ENCODE measurements around the gene CCNG2. TPM values are rescaled to one million over a fixed set of nuclear protein-coding genes. Genes with fewer than 3 reads are reported as not detected.

The CCNG2 gene
- total RNA-seq, 2 experiments from 2014 or later: 26.9 TPM

GRCh38 chr4:77203380-77204197 is 46.6 kb downstream of the CCNG2 start:
- Mint-ChIP-seq H3K4me1 (ENCODE audit: low read depth) (peaks cover 12% of the 10 kb centered on the region), H3K27me3 (ENCODE audit: low read depth) (peaks cover 6% of the 10 kb centered on the region), H3K9me3 (ENCODE audit: insufficient read depth) (no peaks in the 10 kb centered on the region), H3K36me3 (ENCODE audit: low read depth) (no peaks in the 10 kb centered on the region), H3K4me3 (no peak overlapping the region), H3K27ac (no peak overlapping the region)
- POLR2A ChIA-PET: interaction anchor here (0.8 to 1.4 kb wide), 3 partner anchors 46 to 151 kb away, joined by 4 to 6 read pairs (median 4); partner anchors contain the start of gene CCNI
- DNase-seq (peak; percentile 82), ATAC-seq (peak; percentile 80)
- CTCF ChIA-PET: interaction anchor here (0.6 to 10.0 kb wide), 64 partner anchors 10 to 1055 kb away, joined by 3 to 296 read pairs (median 4); partner anchors contain the start of genes CCNG2, CCNI, NUP54 and SHROOM3

- ATAC-seq (no peak), DNase-seq (no peak)
- Mint-ChIP-seq H3K27me3 (ENCODE audit: low read depth) (peaks cover 6% of the 10 kb centered on the region), H3K36me3 (ENCODE audit: low read depth) (no peaks in the 10 kb centered on the region), H3K9me3 (ENCODE audit: insufficient read depth) (no peaks in the 10 kb centered on the region), H3K4me3 (no peak overlapping the region), H3K27ac (no peak overlapping the region), H3K4me1 (ENCODE audit: low read depth) (peaks cover 12% of the 10 kb centered on the region)
- POLR2A ChIA-PET: no interaction called here
- CTCF ChIA-PET: interaction anchor here (0.7 to 10.0 kb wide), 16 partner anchors 10 to 238 kb away, joined by 3 to 296 read pairs (median 26); partner anchors contain the start of gene CCNG2
These were observed 47.6 kb downstream of the CCNG2 start for GRCh38 chr4:77204621-77205020.

- POLR2A ChIA-PET: no interaction called here
These were observed 52.0 kb downstream of the CCNG2 start for GRCh38 chr4:77209012-77209411.

GRCh38 chr4:77209936-77210335 is 52.9 kb downstream of the CCNG2 start:
- peaks cover 7% of the 10 kb centered on the region for H3K27me3 Mint-ChIP-seq (ENCODE audit: low read depth)
- no peaks in the 10 kb centered on the region for H3K4me1 Mint-ChIP-seq (ENCODE audit: low read depth)
- no peak overlapping the region for H3K4me3 Mint-ChIP-seq
- ChIA-PET CTCF (interaction anchor here (1.5 kb wide), 1 partner anchor 158 kb away, joined by 4 read pairs; no protein-coding TSS in a partner anchor), POLR2A (no interaction called here)
- no peaks in the 10 kb centered on the region for H3K9me3 Mint-ChIP-seq (ENCODE audit: insufficient read depth)
- H3K36me3 Mint-ChIP-seq (ENCODE audit: low read depth): no peaks in the 10 kb centered on the region
- H3K27ac Mint-ChIP-seq: no peak overlapping the region
- no peak for ATAC-seq
- DNase-seq: no peak

More at GRCh38 chr4:77209012-77209411, 52.0 kb downstream of the CCNG2 start:
- Mint-ChIP-seq H3K27ac (no peak overlapping the region), H3K36me3 (ENCODE audit: low read depth) (no peaks in the 10 kb centered on the region), H3K27me3 (ENCODE audit: low read depth) (peaks cover 9% of the 10 kb centered on the region), H3K9me3 (ENCODE audit: insufficient read depth) (no peaks in the 10 kb centered on the region), H3K4me3 (no peak overlapping the region), H3K4me1 (ENCODE audit: low read depth) (no peaks in the 10 kb centered on the region)
- ATAC-seq: no peak
- no peak for DNase-seq
- CTCF ChIA-PET: interaction anchor here (0.9 kb wide), 2 partner anchors 114 to 164 kb away, joined by 3 to 5 read pairs; no protein-coding TSS in a partner anchor

GRCh38 chr4:77215107-77215506 is 58.1 kb downstream of the CCNG2 start:
- H3K4me1 Mint-ChIP-seq (ENCODE audit: low read depth): no peaks in the 10 kb centered on the region
- no peak overlapping the region for H3K4me3 Mint-ChIP-seq
- no peaks in the 10 kb centered on the region for H3K9me3 Mint-ChIP-seq (ENCODE audit: insufficient read depth)
- ChIA-PET POLR2A (no interaction called here), CTCF (interaction anchor here (1.2 to 6.0 kb wide), 3 partner anchors 12 to 143 kb away, joined by 3 to 35 read pairs (median 3); no protein-coding TSS in a partner anchor)
- H3K27ac Mint-ChIP-seq: no peak overlapping the region
- no peaks in the 10 kb centered on the region for H3K36me3 Mint-ChIP-seq (ENCODE audit: low read depth)
- DNase-seq (no peak), ATAC-seq (no peak)
- peaks cover 9% of the 10 kb centered on the region for H3K27me3 Mint-ChIP-seq (ENCODE audit: low read depth)

- no peak overlapping the region for H3K27ac Mint-ChIP-seq
These were observed 60.5 kb downstream of the CCNG2 start for GRCh38 chr4:77217526-77217925.

GRCh38 chr4:77219266-77219665 is 62.3 kb downstream of the CCNG2 start:
- Mint-ChIP-seq H3K4me3 (no peak overlapping the region), H3K27me3 (ENCODE audit: low read depth) (peaks cover 17% of the 10 kb centered on the region), H3K36me3 (ENCODE audit: low read depth) (no peaks in the 10 kb centered on the region), H3K27ac (no peak overlapping the region), H3K9me3 (ENCODE audit: insufficient read depth) (no peaks in the 10 kb centered on the region), H3K4me1 (ENCODE audit: low read depth) (no peaks in the 10 kb centered on the region)
- ChIA-PET POLR2A (interaction anchor here (0.6 kb wide), 1 partner anchor 180 kb away, joined by 4 read pairs; no protein-coding TSS in a partner anchor), CTCF (no interaction called here)
- ATAC-seq (no peak), DNase-seq (no peak)

More at GRCh38 chr4:77217526-77217925, 60.5 kb downstream of the CCNG2 start:
- ChIA-PET POLR2A (interaction anchor here (0.6 kb wide), 1 partner anchor 29 kb away, joined by 3 read pairs; no protein-coding TSS in a partner anchor), CTCF (interaction anchor here (6.0 kb wide), 1 partner anchor 14 kb away, joined by 35 read pairs; no protein-coding TSS in a partner anchor)
- Mint-ChIP-seq H3K36me3 (ENCODE audit: low read depth) (no peaks in the 10 kb centered on the region), H3K9me3 (ENCODE audit: insufficient read depth) (no peaks in the 10 kb centered on the region), H3K27me3 (ENCODE audit: low read depth) (peaks cover 17% of the 10 kb centered on the region), H3K4me1 (ENCODE audit: low read depth) (no peaks in the 10 kb centered on the region), H3K4me3 (no peak overlapping the region)
- ATAC-seq (no peak), DNase-seq (no peak)

Other genes with a start within 250 kb of the CCNG2 start
- 10 to 100 TPM; 67.0 to 77.4 TPM for gene SEPTIN11, start 207.5 kb upstream of the CCNG2 start, total RNA-seq
- 100 to 1,000 TPM; 203 to 216 TPM for gene CCNI, start 81.2 kb upstream of the CCNG2 start, total RNA-seq

Measured in activated CD8-positive, alpha-beta T cell treated with anti-CD3 and anti-CD28 coated beads, Interleukin-2, amount 10 ng/mL, durations not matched to agents 7 days and 5 days (primary cell).